GM21717 (cell line): ENCODE measurements around the gene FAM110A.
A peak's percentile ranks its signal among the peaks of the same experiment; 100 is the strongest.
"Not testable (repeated sequence)": the region's sequence is repeated elsewhere in the genome, so short reads cannot be mapped to it uniquely, and the experiment has no call there.

ENCODE experiments used
- ATAC-seq: cut with Tn5 transposase; IDR thresholded peaks from one replicate; pipeline ENCODE4 v1.9.1; 2021; ENCODE audit warnings: mild to moderate bottlenecking, moderate library complexity; ENCODE audit not compliant: unreplicated experiment

The FAM110A gene

DNA sequence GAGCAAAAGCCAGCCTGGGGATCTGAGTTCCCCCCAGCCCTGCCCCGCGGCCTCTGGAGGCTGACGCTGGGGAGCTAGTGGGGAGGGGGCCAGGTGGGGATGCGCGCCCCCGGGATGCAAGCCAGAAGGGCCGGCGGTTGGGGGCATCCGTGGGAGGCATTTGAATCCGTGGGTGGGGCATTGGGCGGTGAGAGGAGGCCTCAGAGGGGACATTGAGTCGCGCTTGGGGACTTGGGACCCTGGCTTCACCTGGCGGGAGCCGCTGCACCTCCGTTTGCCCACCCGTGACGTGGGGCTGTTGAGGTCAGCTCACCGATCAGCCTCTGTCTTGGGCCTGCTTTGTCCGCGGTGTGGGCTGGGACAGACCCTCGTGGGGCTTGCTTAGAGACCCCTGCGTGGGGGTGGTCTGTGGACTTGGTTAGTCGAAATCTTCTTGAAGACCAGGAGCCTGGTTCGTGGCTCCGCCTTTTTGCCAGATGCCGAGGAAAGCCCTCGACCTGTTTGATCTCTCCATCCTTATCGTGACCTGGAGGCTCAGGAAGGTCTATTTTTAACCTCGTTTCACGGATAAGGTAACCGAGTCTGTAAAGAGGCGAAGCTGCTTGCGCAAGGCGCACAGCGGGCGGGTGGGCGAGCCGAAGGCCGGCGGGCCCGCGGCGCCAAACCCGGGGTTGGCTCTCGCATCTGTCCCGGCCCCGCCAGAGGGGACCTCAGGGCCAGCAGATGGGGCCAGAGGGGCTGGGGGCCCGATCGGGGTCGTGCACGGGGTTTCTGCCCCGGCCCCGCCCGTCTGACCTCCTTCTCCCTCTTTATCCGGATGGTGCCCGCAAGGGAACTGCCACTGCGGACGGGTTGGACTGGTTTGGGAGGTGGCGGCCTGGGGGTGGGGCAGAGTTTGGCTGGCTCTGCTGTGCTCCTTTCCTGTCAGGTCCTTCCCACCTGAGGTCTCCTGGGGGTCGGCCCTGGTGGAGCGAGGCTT lies 8.3 kb downstream of the FAM110A start:
- ATAC-seq: no peak

DNA sequence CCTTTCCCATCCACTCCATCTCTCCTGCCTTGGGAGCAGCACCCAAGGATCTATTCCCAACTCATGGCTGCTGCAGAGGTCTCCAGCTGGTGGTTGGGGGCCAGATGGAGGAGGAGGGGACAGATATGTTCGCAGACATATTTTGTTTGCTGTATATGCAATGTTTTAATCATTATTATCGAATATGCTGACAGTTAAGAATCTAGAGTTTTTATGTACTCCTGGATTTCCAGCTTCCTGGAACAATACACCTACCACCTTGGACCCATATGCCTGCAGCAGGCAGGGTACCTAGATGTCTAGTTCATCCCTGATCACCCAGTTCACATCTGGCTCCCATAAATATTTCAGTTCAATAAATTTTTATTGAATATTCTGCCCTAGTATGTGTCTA lies 9.0 kb downstream of the FAM110A start:
- ATAC-seq: no peak

DNA sequence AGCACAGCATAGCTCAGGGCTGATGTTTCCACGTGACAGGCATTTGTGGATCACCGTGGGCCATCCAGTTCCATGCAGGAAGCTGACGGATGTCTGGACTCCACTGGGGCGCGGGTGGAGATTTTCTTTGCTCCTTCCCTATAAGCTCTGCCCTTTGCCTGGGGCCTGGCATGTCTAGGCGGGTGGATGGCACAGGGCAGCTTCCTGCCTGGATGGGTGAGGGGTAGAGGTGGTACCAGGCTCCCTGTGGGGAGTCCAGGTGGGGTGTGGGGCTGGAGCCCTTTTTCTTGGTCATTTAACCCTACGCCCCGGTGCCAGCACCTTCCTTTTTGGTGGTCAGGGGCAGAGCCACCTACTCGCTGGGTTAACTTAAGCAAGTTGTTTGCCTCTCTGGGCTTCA lies 10.4 kb downstream of the FAM110A start:
- ATAC-seq: no peak

DNA sequence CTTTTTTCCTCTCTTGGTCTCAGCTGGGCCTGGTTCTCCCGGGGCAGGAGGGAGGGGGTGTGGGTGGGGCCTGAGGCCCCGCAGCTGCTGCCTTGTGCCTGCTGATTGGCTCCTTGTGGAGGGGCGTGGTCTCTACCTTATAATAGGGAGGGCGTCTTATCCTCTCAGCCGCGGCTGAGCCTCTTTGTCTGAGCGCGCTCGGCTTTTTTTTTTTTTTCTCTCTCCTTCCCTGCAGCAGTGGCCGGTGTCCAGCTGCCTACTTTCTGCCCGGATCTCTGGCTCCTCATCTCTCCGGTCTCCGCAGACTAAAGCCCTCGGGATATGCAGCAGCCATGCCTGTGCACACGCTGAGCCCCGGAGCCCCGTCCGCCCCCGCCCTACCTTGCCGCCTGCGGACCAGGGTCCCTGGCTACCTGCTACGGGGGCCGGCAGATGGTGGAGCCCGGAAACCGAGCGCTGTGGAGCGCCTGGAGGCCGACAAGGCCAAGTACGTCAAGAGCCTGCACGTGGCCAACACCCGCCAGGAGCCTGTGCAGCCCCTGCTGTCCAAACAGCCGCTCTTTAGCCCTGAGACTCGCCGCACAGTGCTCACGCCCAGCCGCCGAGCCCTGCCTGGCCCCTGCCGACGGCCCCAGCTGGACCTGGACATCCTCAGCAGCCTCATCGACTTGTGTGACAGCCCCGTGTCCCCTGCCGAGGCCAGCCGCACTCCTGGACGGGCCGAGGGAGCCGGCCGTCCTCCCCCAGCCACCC lies 11.1 kb downstream of the FAM110A start:
- ATAC-seq: peak; percentile 90

DNA sequence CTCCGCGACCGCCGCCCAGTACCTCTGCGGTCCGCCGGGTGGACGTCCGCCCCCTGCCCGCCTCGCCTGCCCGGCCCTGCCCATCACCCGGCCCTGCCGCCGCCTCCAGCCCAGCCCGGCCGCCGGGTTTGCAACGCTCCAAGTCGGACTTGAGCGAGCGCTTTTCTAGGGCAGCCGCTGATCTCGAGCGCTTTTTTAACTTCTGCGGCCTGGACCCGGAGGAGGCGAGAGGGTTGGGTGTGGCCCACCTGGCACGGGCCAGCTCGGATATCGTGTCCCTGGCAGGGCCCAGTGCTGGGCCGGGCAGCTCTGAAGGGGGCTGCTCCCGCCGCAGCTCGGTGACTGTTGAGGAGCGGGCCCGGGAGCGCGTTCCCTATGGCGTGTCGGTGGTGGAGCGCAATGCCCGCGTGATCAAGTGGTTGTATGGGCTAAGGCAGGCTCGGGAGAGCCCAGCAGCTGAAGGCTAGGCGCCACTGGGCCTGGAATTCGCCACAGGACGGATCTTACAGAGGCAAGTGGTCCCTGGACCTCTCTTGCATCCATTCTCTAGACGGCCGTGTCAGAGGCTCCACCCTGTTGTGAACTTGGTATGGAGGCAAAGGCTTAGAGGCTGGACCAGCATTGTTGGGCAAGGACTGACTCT lies 11.8 kb downstream of the FAM110A start:
- ATAC-seq: no peak

DNA sequence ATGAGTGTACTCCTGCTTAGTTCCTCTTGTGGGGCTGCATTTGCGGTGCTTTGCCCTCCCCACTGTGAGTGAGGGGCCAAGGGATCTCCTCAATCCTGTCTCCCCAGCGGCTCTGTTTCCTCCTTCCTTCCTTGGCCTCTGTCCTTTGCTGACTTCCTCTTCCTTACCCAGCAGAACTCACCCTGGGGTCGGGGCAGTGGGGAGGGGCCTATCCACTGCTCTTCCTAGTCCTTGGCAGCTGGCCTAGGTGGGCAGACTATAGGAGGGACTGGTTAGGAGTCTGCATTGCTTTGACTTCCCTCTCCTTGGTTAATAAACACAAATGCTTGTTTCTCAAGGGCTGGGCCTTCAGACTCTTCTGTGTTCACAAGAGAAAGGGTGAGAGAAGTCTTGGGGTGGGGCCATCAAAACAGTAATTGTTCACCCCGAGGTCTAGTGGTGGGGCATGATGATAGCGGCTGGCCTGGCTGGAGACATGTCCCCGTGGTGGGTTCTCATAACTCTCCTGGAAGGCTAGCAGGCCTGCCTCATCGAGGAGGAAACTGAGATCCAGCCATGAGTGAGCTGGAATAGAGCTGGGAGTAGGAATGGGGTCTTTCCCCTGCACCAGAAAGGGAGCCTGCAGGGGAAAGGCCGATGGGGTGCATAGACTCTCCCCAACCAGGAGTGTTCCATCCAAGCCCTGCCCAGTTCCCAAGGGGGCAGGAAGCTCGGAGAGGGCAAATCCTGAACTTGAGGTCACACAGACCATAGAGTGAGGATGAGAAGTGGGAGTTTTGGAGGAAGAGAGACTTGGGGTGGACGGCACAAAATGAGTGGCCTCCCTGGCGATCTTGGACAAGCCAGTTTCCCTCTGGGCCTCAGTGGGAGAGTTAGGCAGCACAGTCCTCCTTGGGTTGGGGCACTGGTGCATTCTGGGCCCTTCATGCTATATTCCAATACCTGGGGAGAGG lies 12.7 kb downstream of the FAM110A start:
- no peak for ATAC-seq

DNA sequence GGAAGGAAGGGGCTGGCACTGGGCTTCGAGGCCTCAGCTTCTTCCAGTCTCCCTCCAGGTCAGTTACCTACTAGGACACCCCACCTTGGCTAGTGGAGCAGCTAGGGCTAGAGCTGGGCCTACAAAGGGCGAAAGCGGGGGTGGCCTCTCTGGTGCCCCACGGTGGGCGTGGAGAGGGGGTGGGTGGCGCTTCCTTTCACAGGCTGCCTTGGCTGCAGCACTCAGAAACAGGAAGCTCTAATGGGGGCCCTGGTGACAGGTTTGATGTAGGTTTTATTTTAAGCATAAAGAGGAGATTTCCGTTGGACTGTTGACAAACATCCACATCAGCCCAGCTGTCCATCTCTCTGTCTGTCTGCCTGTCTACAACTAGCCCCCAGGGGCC lies 13.4 kb downstream of the FAM110A start:
- ATAC-seq: no peak

DNA sequence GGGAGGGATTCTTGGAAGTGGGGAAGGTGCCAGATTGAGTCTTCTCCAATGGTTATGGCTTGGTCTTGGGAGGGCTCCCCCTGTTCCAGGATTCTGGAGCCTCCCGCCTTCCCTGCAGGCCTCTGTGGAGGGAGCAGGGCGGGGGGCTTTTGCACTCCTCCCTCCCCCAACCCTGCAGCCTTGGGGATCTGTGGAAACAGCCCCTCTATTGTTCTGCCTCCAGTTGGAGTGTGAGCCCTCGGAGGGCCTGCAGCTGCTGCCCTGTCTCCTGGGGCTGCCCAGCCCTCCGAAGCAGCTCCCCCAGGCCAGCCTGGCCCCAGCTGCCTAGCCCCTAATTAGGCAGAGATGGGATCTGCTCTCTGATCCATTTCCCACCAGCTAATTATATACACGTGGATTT lies 14.7 kb downstream of the FAM110A start:
- no peak for ATAC-seq

DNA sequence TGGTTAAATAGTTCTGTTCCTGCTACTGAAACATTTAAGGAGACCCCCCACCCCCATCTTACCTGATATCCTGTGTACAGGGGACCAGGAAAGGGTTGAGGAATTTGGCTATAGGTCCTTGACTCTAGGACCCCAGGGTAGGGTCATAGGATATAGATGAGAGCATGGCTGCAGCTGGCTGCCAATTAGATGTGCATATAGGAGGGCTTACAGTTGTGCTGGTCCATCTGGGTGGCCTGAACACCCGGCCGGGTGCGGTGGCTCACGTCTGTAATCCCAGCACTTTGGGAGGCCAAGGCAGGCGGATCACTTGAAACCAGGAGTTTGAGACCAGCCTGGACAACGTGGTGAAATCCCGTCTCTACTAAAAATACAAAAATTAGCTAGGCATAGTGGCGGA lies 15.2 kb downstream of the FAM110A start:
- ATAC-seq: not testable (repeated sequence)

DNA sequence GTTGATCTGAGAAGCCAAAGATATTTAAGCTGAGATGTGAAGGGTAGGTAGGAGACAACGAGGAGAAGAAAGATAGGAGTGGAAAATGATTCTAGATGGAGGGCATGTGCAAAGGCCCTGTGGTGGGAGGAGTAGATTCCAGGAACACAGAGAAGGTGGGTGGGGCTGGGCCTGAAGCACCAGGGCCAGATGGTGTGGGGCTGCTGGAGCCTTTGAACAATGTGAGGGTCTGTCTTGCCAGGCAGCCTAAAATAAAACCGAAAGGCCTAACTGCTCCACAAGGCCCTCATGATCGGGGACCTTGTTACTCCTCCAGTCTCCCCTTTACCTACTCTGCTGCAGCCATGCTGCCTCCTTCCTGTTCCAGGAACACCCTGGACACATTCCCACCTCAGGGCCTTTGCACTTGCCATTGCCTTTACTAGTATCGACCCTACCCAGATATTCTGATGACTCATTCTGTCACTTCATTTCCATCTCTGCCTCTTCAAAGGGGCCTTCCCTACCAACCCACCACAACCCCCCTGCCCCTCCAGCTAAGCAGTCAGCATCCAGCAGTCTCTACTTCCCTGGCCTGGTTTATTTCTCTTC lies 20.0 kb downstream of the FAM110A start:
- no peak for ATAC-seq

DNA sequence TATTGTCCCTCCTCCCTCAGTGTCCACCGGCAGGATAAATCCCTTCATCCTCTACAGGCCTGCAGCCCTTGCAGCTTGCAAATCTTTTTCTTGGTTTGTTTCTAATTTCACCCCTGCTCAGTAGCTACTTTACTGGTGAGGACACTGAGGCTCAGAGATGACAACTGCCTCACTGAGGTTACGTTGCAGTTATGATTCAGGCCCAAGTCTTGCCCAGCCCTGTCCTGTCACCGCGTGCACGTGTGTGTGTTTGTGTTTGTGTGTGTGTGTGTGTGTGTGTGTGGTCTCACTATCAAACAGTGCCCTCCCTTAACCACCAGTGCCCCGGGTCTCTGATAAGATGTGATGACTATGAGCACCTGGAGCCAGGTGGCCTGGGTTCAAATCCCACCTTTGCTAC lies 21.1 kb downstream of the FAM110A start:
- ATAC-seq: no peak

DNA sequence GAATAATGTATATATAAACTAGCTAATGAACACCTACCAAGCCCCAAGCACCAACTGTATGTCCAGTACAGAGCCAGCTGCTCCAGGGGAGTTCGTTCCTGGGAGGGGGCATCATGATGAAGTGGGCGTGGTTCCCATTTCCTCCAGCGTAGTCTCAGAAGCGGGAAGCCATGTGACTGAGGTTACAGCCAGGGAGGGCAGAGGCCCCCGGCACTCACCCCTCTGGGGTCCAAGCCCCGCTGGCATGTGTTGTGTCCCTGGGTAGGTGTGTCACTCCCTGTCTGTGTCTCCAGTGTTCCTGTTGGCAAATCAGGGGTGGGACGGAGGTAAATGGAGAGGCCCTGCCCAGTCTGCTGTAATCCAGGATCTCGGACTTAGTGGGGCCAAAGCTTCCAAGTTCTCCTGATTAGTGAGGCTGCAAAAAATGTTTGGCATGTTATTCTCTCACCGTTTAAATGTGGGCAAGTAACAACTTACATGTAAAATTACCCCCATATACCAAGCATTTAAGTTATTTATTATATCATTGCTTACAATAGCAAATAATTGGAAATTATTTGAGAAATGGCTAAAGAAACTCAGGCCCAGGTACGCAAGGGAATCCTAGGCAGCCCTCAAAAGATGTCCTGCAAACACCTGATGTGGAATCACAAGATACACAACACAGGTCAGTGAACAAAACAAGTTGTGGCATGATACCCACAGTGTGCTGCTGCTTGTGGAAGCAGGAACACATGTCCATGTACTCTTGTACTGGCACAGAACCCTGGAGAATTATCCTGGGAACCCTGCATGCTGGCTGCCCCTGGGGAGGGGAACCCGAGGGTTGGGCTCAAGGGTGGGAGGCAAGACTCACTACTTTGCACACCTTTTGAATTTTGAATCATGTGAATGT lies 22.2 kb downstream of the FAM110A start:
- ATAC-seq: no peak

DNA sequence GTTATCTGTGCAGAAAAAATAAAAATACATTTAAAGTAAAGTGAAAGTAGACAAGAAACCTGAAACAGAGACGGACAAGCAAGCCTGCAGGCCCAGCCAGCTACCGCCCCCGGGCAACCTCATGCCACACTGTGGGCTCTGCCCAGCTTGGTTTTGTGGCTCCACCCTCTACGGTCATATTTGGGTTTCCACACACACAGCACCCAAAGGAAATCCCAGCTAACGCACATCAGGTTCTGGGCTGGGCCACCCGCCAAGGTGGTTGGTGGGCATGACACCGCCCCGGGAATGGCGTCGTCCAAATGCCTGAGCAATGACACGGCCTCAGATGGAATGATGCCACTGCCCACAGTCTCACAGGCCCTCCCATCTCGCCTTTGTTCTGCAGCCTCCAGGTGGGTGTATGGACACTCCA lies 22.9 kb downstream of the FAM110A start:
- no peak for ATAC-seq

DNA sequence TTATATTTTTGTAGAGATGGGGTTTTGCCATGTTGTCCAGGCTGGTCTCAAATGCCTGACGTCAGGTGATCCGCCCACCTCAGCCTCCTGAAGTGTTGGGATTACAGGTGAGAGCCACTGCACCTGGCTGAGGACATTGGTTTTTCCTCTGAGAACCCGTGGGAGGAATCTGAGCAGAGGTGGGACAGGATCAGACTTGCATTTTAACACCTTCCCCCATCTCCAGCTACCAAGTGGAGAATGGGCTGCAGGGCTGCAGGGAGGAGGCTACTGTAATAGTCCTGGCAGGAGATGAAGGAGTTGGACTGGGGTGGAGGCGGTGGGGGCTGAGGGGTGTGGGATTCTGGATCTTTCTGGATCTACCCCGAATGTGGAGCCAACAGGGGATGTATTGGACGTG lies 24.5 kb downstream of the FAM110A start:
- no peak for ATAC-seq

DNA sequence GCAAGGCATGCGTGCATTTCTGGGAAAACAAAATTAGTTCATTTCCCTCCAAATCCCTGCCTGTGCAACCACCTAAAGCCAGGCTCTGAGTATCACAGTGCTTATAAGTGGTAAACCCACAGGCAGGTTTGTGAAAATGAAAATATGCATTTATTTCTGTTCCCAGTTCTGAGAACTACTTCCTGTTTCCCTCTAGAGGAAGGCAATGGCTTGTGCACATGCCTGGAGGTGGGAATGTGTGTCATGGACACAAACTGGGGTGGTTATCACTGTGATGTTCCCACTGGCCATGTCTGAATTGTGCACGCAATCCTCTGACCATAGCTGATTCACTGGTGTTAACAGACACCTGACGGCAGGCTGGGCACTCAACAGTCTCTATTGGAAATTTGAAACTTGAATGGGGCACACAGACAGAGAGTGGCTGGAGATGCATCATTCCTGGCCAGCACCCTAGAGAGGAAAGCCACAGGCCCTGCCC lies 26.3 kb downstream of the FAM110A start:
- ATAC-seq: no peak

DNA sequence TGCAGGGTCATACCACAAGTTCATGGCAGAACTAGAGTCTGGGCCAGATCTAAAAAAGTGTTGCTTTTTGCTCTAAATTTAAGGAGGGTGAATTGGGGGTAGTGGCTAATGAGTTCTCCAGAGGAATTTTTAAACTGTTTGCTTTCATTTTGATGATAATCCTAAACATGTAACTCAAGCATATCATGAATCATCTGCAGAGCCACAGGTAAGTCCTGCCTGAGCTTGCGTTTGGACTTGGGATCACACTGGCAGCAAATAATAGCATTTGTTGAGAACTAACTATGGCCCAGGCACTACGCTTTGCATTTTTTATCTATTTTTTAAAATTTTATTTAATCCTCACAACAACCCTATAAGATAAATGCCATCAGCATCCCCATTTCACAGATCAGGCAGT lies 27.4 kb downstream of the FAM110A start:
- no peak for ATAC-seq

DNA sequence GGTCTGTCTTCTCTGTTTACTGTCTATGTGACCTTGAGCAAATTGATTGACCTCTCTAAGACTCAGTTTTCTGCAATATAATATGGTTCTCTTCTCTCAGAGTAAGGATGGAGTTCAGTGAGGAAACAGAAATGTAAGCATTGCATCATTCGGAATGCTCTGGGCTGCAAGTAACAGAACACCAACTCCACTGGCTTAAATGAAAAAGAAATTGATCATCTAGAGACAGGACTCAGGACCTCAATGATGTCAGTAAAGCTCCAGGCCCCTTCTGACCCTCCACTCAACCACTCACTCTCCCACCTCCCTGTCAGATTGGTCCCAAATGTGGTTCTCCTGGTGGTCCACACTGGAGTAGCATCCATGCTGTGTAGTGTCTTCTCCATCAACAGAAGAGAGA lies 31.9 kb downstream of the FAM110A start:
- no peak for ATAC-seq

DNA sequence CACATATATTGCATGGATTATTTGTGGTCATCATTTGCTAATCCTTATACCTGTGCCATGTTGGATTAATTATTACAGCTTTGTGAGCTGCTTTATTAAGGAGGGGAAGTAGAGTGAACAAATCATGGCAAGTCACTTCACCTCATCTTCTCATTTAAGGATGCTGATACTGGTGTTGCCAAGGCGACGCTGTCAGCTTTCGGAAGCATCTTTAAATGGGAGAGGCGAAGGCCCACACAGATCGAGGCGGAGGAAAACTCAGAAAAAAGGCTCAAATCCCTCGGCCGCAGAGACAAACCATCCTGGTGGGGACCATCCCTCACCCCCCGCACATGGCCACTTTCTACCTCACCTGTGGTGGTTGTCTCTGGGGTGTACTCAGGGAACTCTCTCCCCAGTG lies 34.8 kb downstream of the FAM110A start:
- no peak for ATAC-seq

DNA sequence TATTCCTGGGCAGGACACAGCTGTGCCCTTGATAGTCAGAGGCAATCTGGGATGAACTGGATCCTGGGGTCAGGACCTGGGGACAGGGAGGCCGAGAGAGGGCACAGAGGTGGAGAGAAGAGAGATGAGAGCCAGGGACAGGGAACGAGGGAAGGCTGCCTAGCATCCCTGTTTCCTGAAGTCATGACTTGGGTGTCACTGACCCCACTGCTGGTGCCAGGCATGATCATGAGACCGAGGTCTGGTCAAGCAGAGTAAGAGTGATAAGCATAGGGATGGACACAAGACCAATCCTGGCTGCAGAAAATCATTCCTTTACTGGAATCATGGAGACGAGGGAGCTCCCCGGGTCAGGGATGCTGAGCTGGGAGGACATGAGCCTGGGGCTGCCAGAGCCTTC lies 36.1 kb downstream of the FAM110A start:
- no peak for ATAC-seq
